Mucosa of stomach (tissue), 1 donor: ENCODE measurements around the gene CPD.
"Not testable (repeated sequence)": the region's sequence is repeated elsewhere in the genome, so short reads cannot be mapped to it uniquely, and the experiment has no call there.

Experiments
- H3K27me3 ChIP-seq: one replicate; pipeline ENCODE4 v1.7.0; 2013; ENCODE audit warnings: mild to moderate bottlenecking, low read length; ENCODE audit not compliant: control insufficient read depth, insufficient read depth
- H3K36me3 ChIP-seq: one replicate; pipeline ENCODE4 v1.7.0; 2013; ENCODE audit warnings: low read length; ENCODE audit not compliant: control insufficient read depth, insufficient read depth
- H3K4me1 ChIP-seq: one replicate; pipeline ENCODE4 v1.7.0; 2013; ENCODE audit warnings: mild to moderate bottlenecking, low read length; ENCODE audit not compliant: control insufficient read depth, insufficient read depth
- H3K4me3 ChIP-seq: one replicate; pipeline ENCODE4 v1.7.0; 2013; ENCODE audit warnings: low read length
- H3K9ac ChIP-seq: one replicate; pipeline ENCODE4 v1.7.0; 2013; ENCODE audit warnings: mild to moderate bottlenecking, low read length, moderate library complexity
- H3K9me3 ChIP-seq: one replicate; pipeline ENCODE4 v1.7.0; 2013; ENCODE audit warnings: mild to moderate bottlenecking, low read length, moderate library complexity; ENCODE audit not compliant: control insufficient read depth
- donor health status: Pancreatic carcinoma.

The CPD gene

GRCh38 chr17:30396129-30396528, 17.4 kb downstream of the CPD start:
- H3K27me3 ChIP-seq, result no peaks in the 10 kb centered on the region
- H3K4me3 ChIP-seq, result no peak overlapping the region
- H3K9ac ChIP-seq, result no peak overlapping the region
- H3K36me3 ChIP-seq, result no peaks in the 10 kb centered on the region
- peaks cover 24% of the 10 kb centered on the region for H3K4me1 ChIP-seq
- H3K9me3 ChIP-seq, result no peaks in the 10 kb centered on the region

- Histone ChIP-seq H3K9ac (no peak overlapping the region), H3K36me3 (no peaks in the 10 kb centered on the region), H3K4me3 (no peak overlapping the region)
Measured at GRCh38 chr17:30396612-30397011, 17.9 kb downstream of the CPD start.

GRCh38 chr17:30398328-30399041, 19.8 kb downstream of the CPD start:
- peaks cover 19% of the 10 kb centered on the region for H3K4me1 ChIP-seq
- H3K27me3 ChIP-seq, result no peaks in the 10 kb centered on the region
- no peaks in the 10 kb centered on the region for H3K9me3 ChIP-seq
- H3K36me3 ChIP-seq, result no peaks in the 10 kb centered on the region
- H3K4me3 ChIP-seq, result no peak overlapping the region
- H3K9ac ChIP-seq, result no peak overlapping the region

More at GRCh38 chr17:30396612-30397011, 17.9 kb downstream of the CPD start:
- H3K4me1 ChIP-seq, result peaks cover 24% of the 10 kb centered on the region
- no peaks in the 10 kb centered on the region for H3K27me3 ChIP-seq
- H3K9me3 ChIP-seq, result no peaks in the 10 kb centered on the region

- H3K36me3 ChIP-seq, result no peaks in the 10 kb centered on the region
- H3K9ac ChIP-seq, result no peak overlapping the region
- H3K9me3 ChIP-seq, result no peaks in the 10 kb centered on the region
- no peak overlapping the region for H3K4me3 ChIP-seq
- peaks cover 4% of the 10 kb centered on the region for H3K4me1 ChIP-seq
- no peaks in the 10 kb centered on the region for H3K27me3 ChIP-seq
Measured at GRCh38 chr17:30401097-30401496, 22.4 kb downstream of the CPD start.

- H3K4me1 ChIP-seq, result no peaks in the 10 kb centered on the region
- H3K27me3 ChIP-seq, result no peaks in the 10 kb centered on the region
- H3K9ac ChIP-seq, result no peak overlapping the region
- no peak overlapping the region for H3K4me3 ChIP-seq
- H3K9me3 ChIP-seq, result no peaks in the 10 kb centered on the region
- no peaks in the 10 kb centered on the region for H3K36me3 ChIP-seq
Measured at GRCh38 chr17:30405161-30405560, 26.4 kb downstream of the CPD start.

GRCh38 chr17:30410627-30411026, 31.9 kb downstream of the CPD start:
- H3K4me3 ChIP-seq, H3K4me1 ChIP-seq, H3K27me3 ChIP-seq, H3K9ac ChIP-seq, H3K36me3 ChIP-seq, H3K9me3 ChIP-seq: not testable (repeated sequence)

- H3K9me3 ChIP-seq, H3K27me3 ChIP-seq, H3K4me3 ChIP-seq, H3K9ac ChIP-seq, H3K4me1 ChIP-seq, H3K36me3 ChIP-seq: not testable (repeated sequence)
Measured at GRCh38 chr17:30412008-30412496, 33.3 kb downstream of the CPD start.

GRCh38 chr17:30413109-30413508, 34.4 kb downstream of the CPD start:
- H3K4me3 ChIP-seq, result no peak overlapping the region
- no peaks in the 10 kb centered on the region for H3K36me3 ChIP-seq
- H3K9me3 ChIP-seq, result no peaks in the 10 kb centered on the region
- H3K4me1 ChIP-seq, result peaks cover 4% of the 10 kb centered on the region
- no peak overlapping the region for H3K9ac ChIP-seq
- H3K27me3 ChIP-seq, result no peaks in the 10 kb centered on the region

GRCh38 chr17:30414486-30414885, 35.8 kb downstream of the CPD start:
- H3K4me1 ChIP-seq, result peaks cover 4% of the 10 kb centered on the region
- no peak overlapping the region for H3K9ac ChIP-seq
- no peaks in the 10 kb centered on the region for H3K36me3 ChIP-seq
- no peaks in the 10 kb centered on the region for H3K27me3 ChIP-seq
- no peak overlapping the region for H3K4me3 ChIP-seq
- no peaks in the 10 kb centered on the region for H3K9me3 ChIP-seq

- Histone ChIP-seq H3K36me3 (no peaks in the 10 kb centered on the region), H3K9me3 (no peaks in the 10 kb centered on the region), H3K4me3 (no peak overlapping the region), H3K27me3 (no peaks in the 10 kb centered on the region), H3K9ac (no peak overlapping the region), H3K4me1 (peaks cover 4% of the 10 kb centered on the region)
Measured at GRCh38 chr17:30415491-30415890, 36.8 kb downstream of the CPD start.

- not testable (repeated sequence) for H3K9me3 ChIP-seq, H3K9ac ChIP-seq, H3K4me1 ChIP-seq, H3K36me3 ChIP-seq, H3K4me3 ChIP-seq, H3K27me3 ChIP-seq
Measured at GRCh38 chr17:30418070-30418469, 39.3 kb downstream of the CPD start.

GRCh38 chr17:30421592-30421991, 42.9 kb downstream of the CPD start:
- H3K4me3 ChIP-seq, result no peak overlapping the region
- H3K9me3 ChIP-seq, result no peaks in the 10 kb centered on the region
- no peaks in the 10 kb centered on the region for H3K36me3 ChIP-seq
- H3K27me3 ChIP-seq, result no peaks in the 10 kb centered on the region
- no peaks in the 10 kb centered on the region for H3K4me1 ChIP-seq
- no peak overlapping the region for H3K9ac ChIP-seq

GRCh38 chr17:30422171-30422570, 43.4 kb downstream of the CPD start:
- Histone ChIP-seq H3K4me3 (no peak overlapping the region), H3K9ac (no peak overlapping the region), H3K36me3 (no peaks in the 10 kb centered on the region), H3K27me3 (no peaks in the 10 kb centered on the region), H3K4me1 (no peaks in the 10 kb centered on the region), H3K9me3 (no peaks in the 10 kb centered on the region)
